Measurements from ENCODE around the gene SLC7A9.

GRCh38 chr19:32813862-32814425 is 55.6 kb downstream of the SLC7A9 start:
- TF ChIP-seq REST (IDR thresholded peaks at IDR 0.05), result no peak
- TF ChIP-seq ZBTB33 (IDR thresholded peaks at IDR 0.05), result no peak
- TF ChIP-seq CTCF (IDR thresholded peaks at IDR 0.05; ENCODE audit: low read depth, low read length, missing input control), result no peak
- no peak for TF ChIP-seq MAX (IDR thresholded peaks at IDR 0.05)
- no peak for TF ChIP-seq JUND (IDR thresholded peaks at IDR 0.05)
- no peak for TF ChIP-seq TAF1 (conservative IDR thresholded peaks at IDR 0.05)
- no peak for TF ChIP-seq NR2F2 (IDR thresholded peaks at IDR 0.05)
- TF ChIP-seq ATF3 (IDR thresholded peaks at IDR 0.05), result no peak
- no peak for TF ChIP-seq GABPA (IDR thresholded peaks at IDR 0.05 in 1 of 2, conservative IDR thresholded peaks at IDR 0.05 in 1 of 2)
- no peak for TF ChIP-seq RAD21 (IDR thresholded peaks at IDR 0.05)
- TF ChIP-seq YY1 (IDR thresholded peaks at IDR 0.05), result no peak
- TF ChIP-seq HNF4A (conservative IDR thresholded peaks at IDR 0.05), result no peak
- no peak for TF ChIP-seq FOXA1 (IDR thresholded peaks at IDR 0.05)

Measured in liver (tissue), 3 donors.